Endothelial cell (in vitro differentiated cells): ENCODE results near the gene STK4. TPM values are rescaled to one million over a fixed set of nuclear protein-coding genes. Genes with fewer than 3 reads are reported as not detected.

Experiments
- DNase-seq: peaks from one replicate; pipeline ENCODE4 v3.0.0; 2021; ENCODE audit warnings: low spot score
- H3K27ac Mint-ChIP-seq: one replicate; pipeline ENCODE4 v1.8.0; 2021; ENCODE audit warnings: mixed read lengths, inconsistent platforms; ENCODE audit not compliant: unreplicated experiment
- H3K27me3 Mint-ChIP-seq: one replicate; pipeline ENCODE4 v1.8.0; 2021; ENCODE audit warnings: mild to moderate bottlenecking, moderate library complexity, mixed read lengths, inconsistent platforms; ENCODE audit not compliant: unreplicated experiment
- H3K36me3 Mint-ChIP-seq: one replicate; pipeline ENCODE4 v1.8.0; 2021; ENCODE audit warnings: mild to moderate bottlenecking, low read depth, mixed read lengths, inconsistent platforms; ENCODE audit not compliant: unreplicated experiment
- H3K4me1 Mint-ChIP-seq: one replicate; pipeline ENCODE4 v1.8.0; 2021; ENCODE audit warnings: mild to moderate bottlenecking, mixed read lengths, inconsistent platforms; ENCODE audit not compliant: unreplicated experiment
- H3K4me3 Mint-ChIP-seq: one replicate; pipeline ENCODE4 v1.8.0; 2021; ENCODE audit warnings: mild to moderate bottlenecking, mixed read lengths, inconsistent platforms; ENCODE audit not compliant: unreplicated experiment
- H3K9me3 Mint-ChIP-seq: one replicate; pipeline ENCODE4 v1.8.0; 2021; ENCODE audit warnings: mixed read lengths, inconsistent platforms; ENCODE audit not compliant: unreplicated experiment
- total RNA-seq: library from RNA; stranded (reverse); fragmentation: NEBNext Ultra II Directional; extraction: Animal tissue kit (Norgen Biotek cat#: 25700); gene quantifications from one replicate; pipeline ENCODE4 v1.2.1, GENCODE V29; 2021; ENCODE audit not compliant: unreplicated experiment
- TF ChIP-seq, protein P1 (sequence below): fragments of 200-600 bp; sonication (generic); IDR thresholded peaks from one replicate; pipeline ENCODE4 v1.5.0; 2021; ENCODE audit warnings: antibody characterized with exemption; ENCODE audit not compliant: unreplicated experiment

The STK4 gene
- total RNA-seq, 1 donor from 2014 or later, result 34.1 TPM

DNA sequence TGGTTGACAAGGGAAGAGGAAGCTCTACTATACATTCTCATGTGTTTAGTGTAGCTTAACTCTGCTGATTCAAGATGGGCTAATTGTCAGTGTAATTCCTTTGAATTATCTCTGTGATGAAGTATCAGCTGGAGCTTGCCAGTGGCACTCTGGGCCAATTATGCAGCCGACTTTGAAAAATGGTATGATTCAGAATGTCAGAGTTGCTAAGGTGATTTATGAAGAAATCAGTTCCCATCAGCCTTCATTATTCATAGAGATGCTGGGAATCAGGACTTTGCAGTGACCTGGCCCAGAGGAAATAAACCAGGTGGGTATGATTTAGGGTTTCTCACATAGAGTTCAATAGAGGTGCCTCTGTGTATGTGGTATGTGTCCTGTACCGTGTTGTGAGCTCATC, 101.2 kb downstream of the STK4 start:
- Mint-ChIP-seq H3K27ac (no peak overlapping the region), H3K36me3 (peaks cover 8% of the 10 kb centered on the region), H3K9me3 (no peaks in the 10 kb centered on the region), H3K4me1 (no peaks in the 10 kb centered on the region), H3K4me3 (no peak overlapping the region), H3K27me3 (no peaks in the 10 kb centered on the region)
- TF ChIP-seq, protein P1, sequence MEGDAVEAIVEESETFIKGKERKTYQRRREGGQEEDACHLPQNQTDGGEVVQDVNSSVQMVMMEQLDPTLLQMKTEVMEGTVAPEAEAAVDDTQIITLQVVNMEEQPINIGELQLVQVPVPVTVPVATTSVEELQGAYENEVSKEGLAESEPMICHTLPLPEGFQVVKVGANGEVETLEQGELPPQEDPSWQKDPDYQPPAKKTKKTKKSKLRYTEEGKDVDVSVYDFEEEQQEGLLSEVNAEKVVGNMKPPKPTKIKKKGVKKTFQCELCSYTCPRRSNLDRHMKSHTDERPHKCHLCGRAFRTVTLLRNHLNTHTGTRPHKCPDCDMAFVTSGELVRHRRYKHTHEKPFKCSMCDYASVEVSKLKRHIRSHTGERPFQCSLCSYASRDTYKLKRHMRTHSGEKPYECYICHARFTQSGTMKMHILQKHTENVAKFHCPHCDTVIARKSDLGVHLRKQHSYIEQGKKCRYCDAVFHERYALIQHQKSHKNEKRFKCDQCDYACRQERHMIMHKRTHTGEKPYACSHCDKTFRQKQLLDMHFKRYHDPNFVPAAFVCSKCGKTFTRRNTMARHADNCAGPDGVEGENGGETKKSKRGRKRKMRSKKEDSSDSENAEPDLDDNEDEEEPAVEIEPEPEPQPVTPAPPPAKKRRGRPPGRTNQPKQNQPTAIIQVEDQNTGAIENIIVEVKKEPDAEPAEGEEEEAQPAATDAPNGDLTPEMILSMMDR, result no peak
- DNase-seq, result no peak

DNA sequence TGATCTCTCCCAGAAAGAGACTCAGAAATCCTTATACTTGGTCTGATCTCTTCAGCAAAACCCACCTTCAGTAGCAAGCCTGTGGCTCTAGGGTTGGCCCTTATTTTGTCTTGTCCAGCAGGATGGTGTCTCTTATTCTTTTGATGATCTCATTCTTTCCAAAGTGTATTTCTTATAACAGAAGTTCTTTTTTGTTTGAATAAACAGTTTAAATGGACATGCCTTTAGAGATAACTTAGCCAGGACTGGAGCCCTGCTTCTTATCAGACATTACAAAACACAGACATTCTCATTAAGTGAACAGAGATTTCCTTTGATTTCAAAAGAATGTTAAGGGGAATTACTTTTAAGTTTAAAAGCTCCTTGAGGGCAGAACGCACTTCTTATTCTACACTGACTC, 102.9 kb downstream of the STK4 start:
- H3K36me3 Mint-ChIP-seq, result peaks cover 5% of the 10 kb centered on the region
- TF ChIP-seq, protein P1, result no peak
- no peak overlapping the region for H3K4me3 Mint-ChIP-seq
- no peaks in the 10 kb centered on the region for H3K9me3 Mint-ChIP-seq
- H3K27ac Mint-ChIP-seq, result no peak overlapping the region
- no peaks in the 10 kb centered on the region for H3K27me3 Mint-ChIP-seq
- DNase-seq, result no peak
- H3K4me1 Mint-ChIP-seq, result no peaks in the 10 kb centered on the region

DNA sequence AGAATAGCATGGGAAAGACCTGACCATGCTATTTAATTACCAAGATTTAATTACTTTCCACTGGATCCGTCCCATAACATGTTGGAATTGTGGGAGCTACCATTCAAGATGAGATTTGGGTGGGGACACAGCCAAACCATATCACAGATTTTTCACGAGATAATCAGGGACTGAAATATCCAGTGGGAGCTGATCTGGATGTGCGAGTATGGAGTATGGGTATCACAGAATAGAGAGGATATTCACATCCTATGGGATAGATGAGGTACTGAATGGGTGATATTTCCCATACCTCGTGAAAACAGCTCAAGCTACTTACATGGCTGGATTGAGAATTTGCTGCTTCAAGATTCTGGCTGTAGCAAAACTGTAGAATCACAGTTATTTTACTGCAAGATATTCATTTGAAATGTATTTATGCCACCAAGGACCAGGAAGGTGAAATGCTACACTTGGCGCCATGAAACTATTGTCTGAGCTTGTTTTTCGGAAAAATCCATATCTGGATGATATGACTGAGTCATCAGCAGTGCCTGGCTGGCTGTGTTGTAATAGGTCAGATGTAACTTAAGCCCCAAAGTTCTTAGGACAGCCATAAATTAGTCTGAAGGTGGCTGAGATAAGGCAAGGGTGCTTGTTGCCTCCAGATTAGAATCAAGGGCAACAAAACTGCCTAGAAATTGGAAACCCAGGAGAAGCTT, 104.8 kb downstream of the STK4 start:
- no peak for DNase-seq
- no peak overlapping the region for H3K27ac Mint-ChIP-seq
- no peaks in the 10 kb centered on the region for H3K4me1 Mint-ChIP-seq
- H3K4me3 Mint-ChIP-seq, result no peak overlapping the region
- H3K9me3 Mint-ChIP-seq, result no peaks in the 10 kb centered on the region
- H3K27me3 Mint-ChIP-seq, result no peaks in the 10 kb centered on the region
- TF ChIP-seq, protein P1, result no peak
- H3K36me3 Mint-ChIP-seq, result peaks cover 11% of the 10 kb centered on the region

DNA sequence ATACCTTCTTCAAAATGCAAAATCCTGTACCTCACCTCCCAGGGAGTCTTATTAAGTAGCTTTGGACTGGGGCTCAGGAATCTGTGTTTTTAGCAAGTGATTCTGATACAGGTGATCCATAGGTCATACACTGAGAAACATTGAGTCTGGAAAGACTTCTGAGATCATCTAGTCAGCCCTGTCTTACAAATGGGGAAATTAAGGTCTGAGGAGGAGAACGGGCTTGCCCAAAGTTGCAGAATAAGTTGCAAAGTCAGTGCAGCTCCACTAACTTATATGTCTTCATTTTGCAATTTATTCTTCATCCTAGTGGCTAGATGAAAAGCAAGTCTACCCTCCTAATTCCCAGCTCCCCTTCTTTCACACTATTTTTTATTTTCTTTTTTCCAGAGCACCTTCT, 105.8 kb downstream of the STK4 start:
- Mint-ChIP-seq H3K4me1 (no peaks in the 10 kb centered on the region), H3K27ac (no peak overlapping the region), H3K4me3 (no peak overlapping the region), H3K27me3 (peaks cover 1% of the 10 kb centered on the region), H3K9me3 (no peaks in the 10 kb centered on the region), H3K36me3 (peaks cover 11% of the 10 kb centered on the region)
- TF ChIP-seq, protein P1, result no peak
- DNase-seq, result no peak

DNA sequence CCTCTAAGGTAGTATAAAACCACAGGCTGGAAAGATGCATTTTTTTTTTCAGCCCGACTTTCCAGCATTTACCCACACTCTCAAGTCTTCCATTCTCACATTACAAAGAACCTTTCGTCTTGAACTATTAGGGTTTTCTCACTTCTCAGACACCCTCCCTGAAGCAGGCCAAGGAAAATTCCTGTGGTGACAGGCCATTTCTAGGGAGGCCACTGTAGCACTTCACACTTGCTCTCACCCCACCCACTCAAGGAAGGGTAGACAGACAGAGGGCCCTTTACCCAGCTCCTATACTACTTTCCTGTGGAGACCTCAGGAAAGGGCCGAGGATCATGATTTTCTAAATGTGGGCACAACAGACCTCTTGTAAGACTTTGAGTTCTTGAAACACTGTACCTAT, 106.9 kb downstream of the STK4 start:
- DNase-seq, result no peak
- no peaks in the 10 kb centered on the region for H3K4me1 Mint-ChIP-seq
- TF ChIP-seq, protein P1, result no peak
- peaks cover 11% of the 10 kb centered on the region for H3K36me3 Mint-ChIP-seq
- H3K4me3 Mint-ChIP-seq, result no peak overlapping the region
- H3K27me3 Mint-ChIP-seq, result peaks cover 1% of the 10 kb centered on the region
- H3K27ac Mint-ChIP-seq, result no peak overlapping the region
- H3K9me3 Mint-ChIP-seq, result no peaks in the 10 kb centered on the region
